HG02623 (cell line): ENCODE measurements around the gene ELOVL4.
A peak's percentile ranks its signal among the peaks of the same experiment; 100 is the strongest.

Source experiments
- ATAC-seq: cut with Tn5 transposase; IDR thresholded peaks from one replicate; pipeline ENCODE4 v1.9.1; 2021; ENCODE audit warnings: moderate library complexity; ENCODE audit not compliant: unreplicated experiment

Gene ELOVL4

GRCh38 chr6:79913369-79913768 is 34.0 kb downstream of the ELOVL4 start:
- no peak for ATAC-seq

- ATAC-seq = no peak
Observed at GRCh38 chr6:79911992-79912391, 35.4 kb downstream of the ELOVL4 start.

GRCh38 chr6:79909517-79909916 is 37.8 kb downstream of the ELOVL4 start:
- ATAC-seq = no peak

GRCh38 chr6:79902046-79902445 is 45.3 kb downstream of the ELOVL4 start:
- no peak for ATAC-seq

GRCh38 chr6:79898076-79898475 is 49.3 kb downstream of the ELOVL4 start:
- ATAC-seq = no peak

- ATAC-seq = no peak
Observed at GRCh38 chr6:79896075-79896449, 51.3 kb downstream of the ELOVL4 start.

- no peak for ATAC-seq
Observed at GRCh38 chr6:79895382-79896074, 51.8 kb downstream of the ELOVL4 start.

GRCh38 chr6:79894939-79895338 is 52.4 kb downstream of the ELOVL4 start:
- ATAC-seq = no peak

GRCh38 chr6:79888587-79888986 is 58.8 kb downstream of the ELOVL4 start:
- no peak for ATAC-seq

GRCh38 chr6:79878142-79878748 is 69.1 kb downstream of the ELOVL4 start:
- no peak for ATAC-seq

- ATAC-seq = no peak
Observed at GRCh38 chr6:79874531-79875134, 72.7 kb downstream of the ELOVL4 start.

- no peak for ATAC-seq
Observed at GRCh38 chr6:79872986-79873385, 74.4 kb downstream of the ELOVL4 start.

GRCh38 chr6:79872303-79872702 is 75.0 kb downstream of the ELOVL4 start:
- ATAC-seq = no peak

- ATAC-seq = peak; percentile 100
Observed at GRCh38 chr6:79869600-79870084, 77.7 kb downstream of the ELOVL4 start.

GRCh38 chr6:79869184-79869583 is 78.2 kb downstream of the ELOVL4 start:
- no peak for ATAC-seq

- no peak for ATAC-seq
Observed at GRCh38 chr6:79868098-79868722, 79.1 kb downstream of the ELOVL4 start.
